Hematopoietic multipotent progenitor cell treated with erythropoietin and hydrocortisone succinate and interleukin-3 and kit ligand, for 4 days (in vitro differentiated cells): Measurements from ENCODE around the gene CADM1.

ENCODE experiments used
- DNase-seq: peaks from one replicate; pipeline ENCODE4 v3.0.0-alpha.2; 2015

Gene CADM1

GRCh38 chr11:115134926-115135325 lies 369.3 kb downstream of the CADM1 start:
- no peak for DNase-seq

- DNase-seq: no peak
Observed at GRCh38 chr11:115133475-115134209, 370.6 kb downstream of the CADM1 start.

GRCh38 chr11:115132436-115133228 lies 371.6 kb downstream of the CADM1 start:
- DNase-seq: no peak

- no peak for DNase-seq
Observed at GRCh38 chr11:115129473-115130289, 374.5 kb downstream of the CADM1 start.

- no peak for DNase-seq
Observed at GRCh38 chr11:115128226-115128625, 376.0 kb downstream of the CADM1 start.

- no peak for DNase-seq
Observed at GRCh38 chr11:115127790-115128189, 376.4 kb downstream of the CADM1 start.

GRCh38 chr11:115126515-115127208 lies 377.6 kb downstream of the CADM1 start:
- DNase-seq: no peak

GRCh38 chr11:115126092-115126491 lies 378.1 kb downstream of the CADM1 start:
- DNase-seq: no peak

- no peak for DNase-seq
Observed at GRCh38 chr11:115124786-115125185, 379.4 kb downstream of the CADM1 start.

- no peak for DNase-seq
Observed at GRCh38 chr11:115123641-115124040, 380.6 kb downstream of the CADM1 start.

- DNase-seq: no peak
Observed at GRCh38 chr11:115122274-115122673, 381.9 kb downstream of the CADM1 start.
